Measurements from ENCODE around the gene FERMT3.

Gene FERMT3

DNA sequence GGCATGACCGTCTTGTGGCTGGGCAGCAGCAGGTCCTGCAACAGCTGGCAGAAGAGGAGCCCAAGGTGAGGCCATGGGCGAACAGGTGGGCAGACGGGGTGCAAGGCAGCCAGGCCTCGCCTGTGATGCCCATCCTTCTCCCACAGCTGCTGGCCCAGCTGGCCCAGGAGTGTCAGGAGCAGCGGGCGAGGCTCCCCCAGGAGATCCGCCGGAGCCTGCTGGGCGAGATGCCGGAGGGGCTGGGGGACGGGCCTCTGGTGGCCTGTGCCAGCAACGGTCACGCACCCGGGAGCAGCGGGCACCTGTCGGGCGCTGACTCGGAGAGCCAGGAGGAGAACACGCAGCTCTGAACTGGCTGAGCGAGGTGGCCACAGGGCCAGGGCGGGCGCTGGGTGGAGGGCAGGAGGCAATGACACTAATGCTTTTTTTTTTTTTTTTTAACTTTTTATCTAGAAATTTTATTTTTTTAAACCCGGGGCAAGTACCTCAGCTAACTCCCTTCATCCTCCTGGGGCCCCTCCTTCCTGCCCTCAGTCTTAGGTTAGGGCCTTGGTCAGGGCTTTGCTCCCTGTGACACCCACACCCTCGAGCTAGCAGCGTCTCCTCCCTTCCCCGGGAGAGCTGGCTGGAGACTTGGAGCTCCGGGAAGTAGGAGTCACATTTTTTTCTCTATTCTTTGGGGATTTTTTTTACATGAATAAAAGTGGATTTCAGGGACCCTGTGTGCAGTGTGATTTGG is 60.9 kb downstream of the FERMT3 start:
- no peak for DNase-seq

DNA sequence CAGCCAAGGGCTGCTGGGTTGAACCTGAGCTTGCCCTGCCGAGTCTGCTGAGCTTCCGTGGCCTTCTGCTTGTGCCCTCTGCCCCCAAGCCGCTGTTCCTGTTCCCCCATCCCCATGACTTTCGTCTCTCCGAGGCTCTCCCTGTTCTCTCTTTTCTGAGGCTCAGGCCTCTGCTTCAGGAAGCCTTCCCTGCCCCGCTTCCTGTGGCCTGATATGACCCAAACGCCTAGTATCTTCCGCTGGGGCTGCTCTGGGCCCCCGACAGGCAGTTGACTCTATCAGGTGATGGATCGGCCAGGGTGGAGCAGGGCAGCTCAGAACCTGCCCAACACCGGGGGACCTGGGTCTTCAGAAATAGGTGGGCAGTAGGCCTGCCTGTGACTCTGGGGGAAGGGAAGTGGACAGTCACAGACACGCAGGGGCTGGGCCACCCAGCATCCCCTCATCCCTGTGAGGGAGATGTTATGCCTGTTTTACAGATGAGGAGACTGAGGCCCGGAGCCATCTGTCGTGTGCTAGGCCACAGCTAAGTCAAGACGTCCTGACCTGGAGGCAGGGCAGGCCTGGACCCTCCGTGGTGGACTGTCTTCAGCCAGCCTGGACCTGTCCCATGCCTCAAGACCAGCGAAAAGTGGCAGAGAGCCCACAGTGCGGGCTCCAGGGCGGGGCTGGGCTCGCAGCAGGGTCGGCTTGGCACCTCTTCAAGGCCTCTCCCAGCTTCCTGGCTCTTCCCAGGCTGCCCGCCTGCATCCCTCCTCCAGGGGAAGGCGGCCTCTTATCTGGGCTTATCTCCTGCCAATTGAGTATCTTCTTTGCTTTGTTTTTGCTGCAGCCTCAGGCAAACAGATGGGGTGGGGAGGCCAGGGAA is 61.7 kb downstream of the FERMT3 start:
- DNase-seq, result peak; percentile 50

DNA sequence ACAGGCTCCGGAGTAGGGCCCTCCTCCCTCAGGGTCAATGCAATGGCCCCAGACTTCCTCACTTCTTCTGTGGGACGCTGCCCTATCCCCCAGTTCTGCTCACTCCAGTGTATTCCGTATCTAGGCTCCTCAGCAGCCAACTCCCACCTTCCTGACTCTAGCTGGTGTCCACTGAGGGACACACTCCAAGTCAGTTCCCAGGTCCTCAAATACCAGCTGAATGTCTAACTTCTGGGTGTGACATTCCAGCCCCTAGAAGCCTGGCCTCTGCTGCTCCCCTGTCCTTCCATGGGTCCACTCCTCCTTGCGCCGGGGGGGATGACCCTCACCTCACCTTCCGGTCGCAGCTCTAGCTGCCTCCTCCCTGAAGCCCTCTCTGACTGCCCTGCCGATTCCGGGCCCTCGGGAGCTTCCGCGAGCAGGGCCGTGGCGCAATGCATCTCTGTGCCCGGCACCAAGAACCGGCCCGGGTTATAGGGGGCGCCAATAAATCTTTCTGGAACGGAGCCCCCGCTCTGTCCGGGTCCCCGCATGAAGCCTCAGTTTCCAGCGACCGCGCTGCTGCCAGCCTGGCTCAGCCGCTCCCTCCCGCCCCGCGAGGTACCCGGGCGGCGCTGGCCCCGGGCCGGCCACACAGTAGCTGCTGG is 62.5 kb downstream of the FERMT3 start:
- DNase-seq, result no peak

DNA sequence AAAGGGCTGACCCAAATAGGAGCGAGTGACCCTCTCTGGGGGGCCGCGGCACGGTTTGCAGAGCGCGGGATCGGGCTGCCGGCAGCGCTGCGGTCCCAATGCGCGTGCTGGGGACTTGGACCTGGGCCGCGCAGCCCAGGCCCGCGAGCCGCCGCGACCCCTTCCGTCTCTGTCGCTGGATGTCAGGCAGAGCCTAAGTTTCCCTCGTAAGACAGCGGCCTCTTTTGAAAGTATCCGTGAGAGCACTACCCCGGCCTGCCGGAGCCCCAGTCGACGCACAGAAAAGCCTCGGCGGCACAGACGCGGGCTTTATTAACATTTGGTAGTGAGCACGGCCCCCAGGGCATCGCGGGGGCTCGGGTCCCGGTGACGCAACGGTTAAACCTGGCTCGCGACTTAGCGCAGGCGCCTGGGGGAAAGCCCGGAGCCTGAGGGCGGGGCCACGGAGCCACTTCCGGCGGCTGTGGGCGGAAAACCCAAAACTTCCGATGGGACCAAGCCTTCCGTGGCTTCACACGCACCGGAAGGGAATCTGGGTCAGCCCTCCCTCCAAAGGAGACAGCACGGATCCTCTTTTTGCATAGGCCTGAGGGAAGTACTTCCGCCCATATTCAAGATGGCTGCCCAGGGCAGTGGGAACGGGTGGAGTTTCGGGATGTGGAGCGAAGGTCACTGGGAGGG is 63.2 kb downstream of the FERMT3 start:
- peak; percentile 94 for DNase-seq

Data from NCI-H2029 treated with DMSO at 0.1 percent for 48 hours (cell line).